ENCODE results near the gene CARM1. TPM values are rescaled to one million over a fixed set of nuclear protein-coding genes. Genes with fewer than 3 reads are reported as not detected.

Gene CARM1
- total and polyA plus RNA-seq, 8 donors, result 34.4 to 54.1 (median 41.6) TPM

DNA sequence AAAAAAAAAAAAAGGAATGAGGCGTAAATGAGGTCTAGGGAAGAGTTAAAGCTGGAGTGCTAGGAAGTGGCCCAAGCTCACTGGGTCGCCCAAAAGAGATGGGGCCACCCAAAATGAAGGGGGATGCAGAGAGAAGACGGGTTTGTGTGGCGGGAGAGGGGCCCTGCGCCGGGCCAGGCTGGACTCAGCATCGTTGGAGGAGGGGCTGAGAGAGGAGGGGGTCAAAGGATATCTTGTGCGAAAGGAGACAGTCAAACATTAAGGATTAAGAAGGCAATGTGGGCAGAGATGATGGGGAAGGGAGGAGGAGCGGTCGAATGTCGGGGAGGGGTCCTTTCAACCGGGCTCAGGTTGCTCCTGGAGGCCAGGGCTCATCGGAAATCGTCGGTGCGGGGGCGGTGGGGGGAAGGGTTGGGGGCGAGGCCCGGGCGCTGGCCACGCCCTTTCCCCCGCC lies 825 bp upstream of the CARM1 start:
- Histone ChIP-seq H3K4me1 (peaks cover 0 to 30% of the 10 kb centered on the region in 2 donors), H3K9me3 (no peaks in the 10 kb centered on the region), H3K27me3 (peaks cover 0 to 4% of the 10 kb centered on the region in 2 donors), H3K36me3 (peaks cover 0 to 6% of the 10 kb centered on the region in 2 donors), H3K4me3 (peak overlapping the region; percentile 25 to 41), H3K27ac (peak overlapping the region; percentile 48 to 74)
- TF ChIP-seq, protein P1, sequence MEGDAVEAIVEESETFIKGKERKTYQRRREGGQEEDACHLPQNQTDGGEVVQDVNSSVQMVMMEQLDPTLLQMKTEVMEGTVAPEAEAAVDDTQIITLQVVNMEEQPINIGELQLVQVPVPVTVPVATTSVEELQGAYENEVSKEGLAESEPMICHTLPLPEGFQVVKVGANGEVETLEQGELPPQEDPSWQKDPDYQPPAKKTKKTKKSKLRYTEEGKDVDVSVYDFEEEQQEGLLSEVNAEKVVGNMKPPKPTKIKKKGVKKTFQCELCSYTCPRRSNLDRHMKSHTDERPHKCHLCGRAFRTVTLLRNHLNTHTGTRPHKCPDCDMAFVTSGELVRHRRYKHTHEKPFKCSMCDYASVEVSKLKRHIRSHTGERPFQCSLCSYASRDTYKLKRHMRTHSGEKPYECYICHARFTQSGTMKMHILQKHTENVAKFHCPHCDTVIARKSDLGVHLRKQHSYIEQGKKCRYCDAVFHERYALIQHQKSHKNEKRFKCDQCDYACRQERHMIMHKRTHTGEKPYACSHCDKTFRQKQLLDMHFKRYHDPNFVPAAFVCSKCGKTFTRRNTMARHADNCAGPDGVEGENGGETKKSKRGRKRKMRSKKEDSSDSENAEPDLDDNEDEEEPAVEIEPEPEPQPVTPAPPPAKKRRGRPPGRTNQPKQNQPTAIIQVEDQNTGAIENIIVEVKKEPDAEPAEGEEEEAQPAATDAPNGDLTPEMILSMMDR (IDR thresholded peaks at IDR 0.05), result no peak
- DNase-seq (no peak), ATAC-seq (peak; percentile 1)
- intact Hi-C loops (cut with DNase I), result no loop called here

DNA sequence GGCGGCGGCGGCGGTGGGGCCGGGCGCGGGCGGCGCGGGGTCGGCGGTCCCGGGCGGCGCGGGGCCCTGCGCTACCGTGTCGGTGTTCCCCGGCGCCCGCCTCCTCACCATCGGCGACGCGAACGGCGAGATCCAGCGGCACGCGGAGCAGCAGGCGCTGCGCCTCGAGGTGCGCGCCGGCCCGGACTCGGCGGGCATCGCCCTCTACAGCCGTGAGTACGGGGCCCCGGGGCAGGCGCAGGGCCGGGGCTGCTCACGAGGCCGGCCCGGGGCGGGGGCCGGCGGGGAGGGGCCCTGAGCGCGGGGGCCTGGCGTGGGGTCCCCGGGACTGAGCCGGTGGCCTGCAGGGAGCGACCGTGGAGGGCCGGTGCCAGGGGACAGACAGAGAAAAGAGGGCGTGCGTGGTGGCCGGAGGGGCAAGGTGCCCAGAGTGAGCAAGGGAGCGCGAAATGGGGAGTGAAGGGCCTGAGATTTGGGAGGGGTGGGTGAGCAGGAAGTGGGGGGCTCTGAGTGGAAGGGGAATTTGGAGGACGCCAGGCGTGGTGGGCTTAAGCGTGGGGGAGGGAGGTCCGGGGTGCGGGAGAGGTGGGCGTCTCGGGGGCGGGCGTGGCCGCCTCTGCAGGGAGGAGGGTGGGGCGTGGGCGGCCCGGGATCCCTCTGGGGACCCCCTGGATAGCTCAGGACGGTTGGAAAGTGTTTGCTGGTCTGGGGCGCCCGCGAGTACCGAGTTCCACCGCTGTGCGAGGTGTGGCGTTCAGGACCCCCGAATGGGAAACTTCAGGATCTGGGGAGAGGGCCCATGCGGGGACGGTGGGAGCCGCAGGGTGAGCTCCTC lies 575 bp downstream of the CARM1 start:
- TF ChIP-seq, protein P1 (IDR thresholded peaks at IDR 0.05), result no peak
- peak overlapping the region; percentile 65 to 66 for H3K27ac ChIP-seq
- ATAC-seq, result no peak
- H3K9me3 ChIP-seq, result no peaks in the 10 kb centered on the region
- H3K4me1 ChIP-seq, result peaks cover 6 to 44% of the 10 kb centered on the region in 2 donors
- H3K27me3 ChIP-seq, result peaks cover 0 to 4% of the 10 kb centered on the region in 2 donors
- H3K4me3 ChIP-seq, result peak overlapping the region; percentile 49 to 63
- H3K36me3 ChIP-seq, result peaks cover 0 to 6% of the 10 kb centered on the region in 2 donors
- DNase-seq, result peak in 3 of 4 donors; percentile 33 to 91 (median 55)
- intact Hi-C loops (cut with DNase I), result no loop called here

DNA sequence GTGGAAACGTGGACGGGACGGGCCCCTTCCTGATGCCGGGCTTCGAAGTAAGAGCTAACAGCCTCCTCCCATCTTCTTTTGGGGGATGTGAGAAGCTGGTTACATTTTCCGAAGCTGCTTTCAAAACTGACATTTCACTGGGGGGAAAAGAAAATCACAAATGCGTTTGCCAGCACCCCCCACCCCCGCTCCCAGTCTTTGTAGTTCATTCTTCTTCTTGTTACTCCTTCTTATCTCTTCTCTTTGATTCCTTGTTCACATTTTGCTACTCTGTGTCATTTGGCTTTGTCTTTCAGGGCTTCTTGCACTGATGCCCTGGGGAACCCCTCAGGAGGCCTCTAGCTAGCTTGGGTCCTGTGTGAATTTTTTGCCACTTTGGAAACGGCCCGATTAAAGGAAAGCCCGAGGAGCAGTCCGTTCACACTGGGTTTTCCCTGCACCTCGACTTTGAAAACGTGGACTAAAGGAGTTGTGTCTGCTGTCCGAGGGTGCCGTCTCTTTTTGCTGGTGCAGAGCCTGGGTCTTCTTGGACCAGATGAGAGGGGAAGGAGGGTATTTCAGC lies 1.3 kb downstream of the CARM1 start:
- Histone ChIP-seq H3K4me3 (peak overlapping the region; percentile 49 to 63), H3K27me3 (peaks cover 0 to 4% of the 10 kb centered on the region in 2 donors), H3K27ac (peak overlapping the region; percentile 65 to 66), H3K36me3 (peaks cover 0 to 6% of the 10 kb centered on the region in 2 donors), H3K9me3 (no peaks in the 10 kb centered on the region), H3K4me1 (peaks cover 7 to 51% of the 10 kb centered on the region in 2 donors)
- TF ChIP-seq, protein P1 (IDR thresholded peaks at IDR 0.05), result no peak
- intact Hi-C loops (cut with DNase I), result no loop called here
- ATAC-seq (no peak), DNase-seq (no peak)

DNA sequence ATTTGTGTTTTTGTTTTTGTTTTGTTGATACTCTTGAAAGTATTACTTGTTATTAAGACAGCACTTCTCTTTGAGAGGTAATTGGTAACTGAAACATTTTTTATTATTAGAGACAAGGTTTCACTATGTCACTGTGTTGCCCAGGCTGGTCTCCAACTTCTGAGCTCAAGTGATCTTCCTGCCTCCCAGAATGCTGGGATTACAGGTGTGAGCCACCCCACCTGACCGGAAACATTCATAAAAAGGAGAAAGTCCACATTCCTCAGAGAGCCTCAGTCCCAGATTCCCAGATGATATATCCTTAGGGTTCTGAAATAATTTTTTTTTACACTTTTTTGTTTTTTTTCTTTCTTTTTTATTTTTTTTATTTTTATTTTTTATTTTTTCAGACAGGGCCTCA lies 2.7 kb downstream of the CARM1 start:
- intact Hi-C loops (cut with DNase I), result no loop called here
- DNase-seq (no peak), ATAC-seq (no peak)
- no peak overlapping the region for H3K27ac ChIP-seq
- TF ChIP-seq, protein P1 (IDR thresholded peaks at IDR 0.05), result no peak
- H3K36me3 ChIP-seq, result peaks cover 0 to 5% of the 10 kb centered on the region in 2 donors
- no peak overlapping the region for H3K4me3 ChIP-seq
- H3K4me1 ChIP-seq, result peaks cover 9 to 61% of the 10 kb centered on the region in 2 donors
- no peaks in the 10 kb centered on the region for H3K9me3 ChIP-seq
- peaks cover 0 to 4% of the 10 kb centered on the region in 2 donors for H3K27me3 ChIP-seq
